Endodermal cell (in vitro differentiated cells): ENCODE results near the gene TNP1. TPM values are rescaled to one million over a fixed set of nuclear protein-coding genes. Genes with fewer than 3 reads are reported as not detected.
A peak's percentile ranks its signal among the peaks of the same experiment; 100 is the strongest.

ENCODE experiments used
- DNase-seq: peaks from one replicate; pipeline ENCODE4 v3.0.0-alpha.2; 2017
- H3K27ac ChIP-seq: 2 replicates; pipeline ENCODE4 v1.5.1; 2013; ENCODE audit warnings: mild to moderate bottlenecking, low read depth, low read length, moderate library complexity
- H3K27me3 ChIP-seq: 2 replicates; pipeline ENCODE4 v1.6.1; 2013; ENCODE audit warnings: mild to moderate bottlenecking, low read length, moderate library complexity; ENCODE audit not compliant: insufficient read depth, control insufficient read depth, poor library complexity, severe bottlenecking
- H3K36me3 ChIP-seq: 2 replicates; pipeline ENCODE4 v1.7.0; 2013; ENCODE audit warnings: mild to moderate bottlenecking, low read length, moderate library complexity; ENCODE audit not compliant: control insufficient read depth, insufficient read depth
- H3K4me1 ChIP-seq: one replicate; pipeline ENCODE4 v1.7.0; 2013; ENCODE audit warnings: low read length; ENCODE audit not compliant: control insufficient read depth, insufficient read depth
- H3K4me3 ChIP-seq: 2 replicates; pipeline ENCODE4 v1.5.1; 2013; ENCODE audit warnings: mild to moderate bottlenecking, low read length, moderate library complexity
- H3K9ac ChIP-seq: 2 replicates; pipeline ENCODE4 v1.6.1; 2013; ENCODE audit warnings: mild to moderate bottlenecking, low read length, moderate library complexity; ENCODE audit not compliant: poor library complexity, severe bottlenecking; ENCODE audit errors: extremely low read depth
- H3K9me3 ChIP-seq: 2 replicates; pipeline ENCODE4 v1.6.1; 2013; ENCODE audit warnings: mild to moderate bottlenecking, low read length, moderate library complexity; ENCODE audit not compliant: control insufficient read depth
- H3K27ac Mint-ChIP-seq: 2 replicates; pipeline ENCODE4 v1.8.0; 2020; ENCODE audit warnings: mixed read lengths
- H3K27me3 Mint-ChIP-seq: 2 replicates; pipeline ENCODE4 v1.8.0; 2021; ENCODE audit warnings: mild to moderate bottlenecking, mixed read lengths; ENCODE audit not compliant: insufficient read depth
- H3K36me3 Mint-ChIP-seq: 2 replicates; pipeline ENCODE4 v1.8.0; 2020; ENCODE audit warnings: low read depth, mixed read lengths
- H3K4me1 Mint-ChIP-seq: 2 replicates; pipeline ENCODE4 v1.8.0; 2020; ENCODE audit warnings: mixed read lengths
- H3K4me3 Mint-ChIP-seq: 2 replicates; pipeline ENCODE4 v1.8.0; 2020; ENCODE audit warnings: mild to moderate bottlenecking, moderate library complexity, mixed read lengths
- H3K9me3 Mint-ChIP-seq: 2 replicates; pipeline ENCODE4 v1.8.0; 2020; ENCODE audit warnings: mild to moderate bottlenecking, mixed read lengths
- CTCF ChIP-seq: fragments of 200-600 bp; sonication (generic); conservative IDR thresholded peaks from 2 replicates; pipeline ENCODE4 v1.5.0; 2021; ENCODE audit warnings: antibody characterized with exemption, mild to moderate bottlenecking
- WGBS, 2 experiments: methylation state at CpG; one replicate each; pipeline versions ENCODE4 v1.1.5 to v1.1.7; 2013; ENCODE audit warnings: missing lambda C conversion rate in 2 of 2, mixed read lengths in 1 of 2; ENCODE audit not compliant: insufficient coverage in 1 of 2, insufficient read length in 1 of 2; 5-methylcytosine and 5-hydroxymethylcytosine counted together
- total RNA-seq, 2 donors: library from RNA; stranded (reverse); fragmentation: NEBNext Ultra II Directional in 1 of 2; extraction: Animal tissue kit (Norgen Biotek cat#: 25700) in 1 of 2; gene quantifications; 2 replicates in 1 of 2; 3 replicates in 1 of 2; pipeline ENCODE4 v1.2.1, GENCODE V29; 2021

TNP1 gene
- total RNA-seq, 2 donors from 2014 or later, result not detected

- TF ChIP-seq CTCF, result no peak
- DNase-seq, result peak; percentile 55
- no peaks in the 10 kb centered on the region for H3K9me3 ChIP-seq
- no peaks in the 10 kb centered on the region for H3K27me3 ChIP-seq
- H3K27ac ChIP-seq, result no peak overlapping the region
- H3K9ac ChIP-seq, result no peak overlapping the region
- peaks cover 8% of the 10 kb centered on the region for H3K27me3 Mint-ChIP-seq
- no peak overlapping the region for H3K27ac Mint-ChIP-seq
- no peaks in the 10 kb centered on the region for H3K36me3 Mint-ChIP-seq
- H3K4me3 Mint-ChIP-seq, result no peak overlapping the region
- peaks cover 4% of the 10 kb centered on the region for H3K4me1 Mint-ChIP-seq
- no peak overlapping the region for H3K4me3 ChIP-seq
- WGBS, 2 experiments, result 77 to 88% methylated on average over 5 to 6 of the region's 6 CpGs
- H3K4me1 ChIP-seq, result no peaks in the 10 kb centered on the region
- H3K36me3 ChIP-seq, result no peaks in the 10 kb centered on the region
- no peaks in the 10 kb centered on the region for H3K9me3 Mint-ChIP-seq
These were observed 32.7 kb downstream of the TNP1 start for GRCh38 chr2:216827073-216827720.

- Mint-ChIP-seq H3K27ac (no peak overlapping the region), H3K4me3 (no peak overlapping the region), H3K9me3 (no peaks in the 10 kb centered on the region), H3K27me3 (peaks cover 3% of the 10 kb centered on the region), H3K4me1 (peaks cover 16% of the 10 kb centered on the region), H3K36me3 (no peaks in the 10 kb centered on the region)
- DNase-seq, result no peak
- Histone ChIP-seq H3K36me3 (no peaks in the 10 kb centered on the region), H3K27me3 (no peaks in the 10 kb centered on the region), H3K27ac (no peak overlapping the region), H3K9ac (no peak overlapping the region), H3K4me1 (no peaks in the 10 kb centered on the region), H3K4me3 (no peak overlapping the region), H3K9me3 (peaks cover 4% of the 10 kb centered on the region)
- TF ChIP-seq CTCF, result no peak
- 100% methylated on average over 1 of the region's 1 CpG; no CpG with 5 or more reads in 1 of the 2 experiments for WGBS, 2 experiments
These were observed 37.4 kb downstream of the TNP1 start for GRCh38 chr2:216822470-216822869.

- 86 to 100% methylated on average over 3 of the region's 3 CpGs for WGBS, 2 experiments
- H3K9ac ChIP-seq, result no peak overlapping the region
- no peaks in the 10 kb centered on the region for H3K36me3 ChIP-seq
- H3K4me1 ChIP-seq, result no peaks in the 10 kb centered on the region
- no peak overlapping the region for H3K27ac Mint-ChIP-seq
- H3K9me3 ChIP-seq, result peaks cover 4% of the 10 kb centered on the region
- H3K4me3 ChIP-seq, result no peak overlapping the region
- no peaks in the 10 kb centered on the region for H3K9me3 Mint-ChIP-seq
- H3K27me3 ChIP-seq, result peaks cover 6% of the 10 kb centered on the region
- no peak overlapping the region for H3K4me3 Mint-ChIP-seq
- H3K4me1 Mint-ChIP-seq, result peaks cover 16% of the 10 kb centered on the region
- H3K36me3 Mint-ChIP-seq, result no peaks in the 10 kb centered on the region
- peaks cover 9% of the 10 kb centered on the region for H3K27me3 Mint-ChIP-seq
- H3K27ac ChIP-seq, result no peak overlapping the region
- TF ChIP-seq CTCF, result no peak
- no peak for DNase-seq
These were observed 39.2 kb downstream of the TNP1 start for GRCh38 chr2:216820709-216821108.
